Measurements from ENCODE around the gene DENND1A.
A peak's percentile ranks its signal among the peaks of the same experiment; 100 is the strongest.
"Not testable (repeated sequence)": the region's sequence is repeated elsewhere in the genome, so short reads cannot be mapped to it uniquely, and the experiment has no call there.

DENND1A gene

GRCh38 chr9:123639743-123640142 is 290.2 kb downstream of the DENND1A start:
- no peak for DNase-seq (ENCODE audit: low read depth)

GRCh38 chr9:123637945-123638634 is 291.8 kb downstream of the DENND1A start:
- DNase-seq (ENCODE audit: low read depth) = peak; percentile 6
- no peak overlapping the region for H3K4me3 ChIP-seq (ENCODE audit: low read depth, low read length)
- in situ Hi-C loops (cut with HindIII; ENCODE audit: low sequenced_read_pairs) = no loop called here
- TF ChIP-seq CTCF (IDR thresholded peaks at IDR 0.05; ENCODE audit: low read depth, low read length, missing control alignments) = no peak

More at GRCh38 chr9:123639743-123640142, 290.2 kb downstream of the DENND1A start:
- TF ChIP-seq CTCF (IDR thresholded peaks at IDR 0.05; ENCODE audit: low read depth, low read length, missing control alignments) = no peak
- in situ Hi-C loops (cut with HindIII; ENCODE audit: low sequenced_read_pairs) = loop anchor here (5.0 kb wide), 1 partner anchor 78 kb away; no protein-coding TSS in a partner anchor
- no peak overlapping the region for H3K4me3 ChIP-seq (ENCODE audit: low read depth, low read length)

GRCh38 chr9:123637606-123637944 is 292.4 kb downstream of the DENND1A start:
- peak; percentile 6 for DNase-seq (ENCODE audit: low read depth)
- TF ChIP-seq CTCF (IDR thresholded peaks at IDR 0.05; ENCODE audit: low read depth, low read length, missing control alignments) = no peak
- H3K4me3 ChIP-seq (ENCODE audit: low read depth, low read length) = no peak overlapping the region
- in situ Hi-C loops (cut with HindIII; ENCODE audit: low sequenced_read_pairs) = no loop called here

- in situ Hi-C loops (cut with HindIII; ENCODE audit: low sequenced_read_pairs); DNase-seq (ENCODE audit: low read depth); H3K4me3 ChIP-seq (ENCODE audit: low read depth, low read length): not testable (repeated sequence)
These were observed 293.1 kb downstream of the DENND1A start for GRCh38 chr9:123636805-123637204.

- no peak for TF ChIP-seq CTCF (IDR thresholded peaks at IDR 0.05; ENCODE audit: low read depth, low read length, missing control alignments)
- no peak for DNase-seq (ENCODE audit: low read depth)
- in situ Hi-C loops (cut with HindIII; ENCODE audit: low sequenced_read_pairs) = no loop called here
- H3K4me3 ChIP-seq (ENCODE audit: low read depth, low read length) = no peak overlapping the region
These were observed 298.1 kb downstream of the DENND1A start for GRCh38 chr9:123631862-123632261.

- no peak for TF ChIP-seq CTCF (IDR thresholded peaks at IDR 0.05; ENCODE audit: low read depth, low read length, missing control alignments)
- H3K4me3 ChIP-seq (ENCODE audit: low read depth, low read length) = no peak overlapping the region
- DNase-seq (ENCODE audit: low read depth) = no peak
- in situ Hi-C loops (cut with HindIII; ENCODE audit: low sequenced_read_pairs) = no loop called here
These were observed 299.7 kb downstream of the DENND1A start for GRCh38 chr9:123630233-123630632.

GRCh38 chr9:123629531-123629930 is 300.4 kb downstream of the DENND1A start:
- TF ChIP-seq CTCF (IDR thresholded peaks at IDR 0.05; ENCODE audit: low read depth, low read length, missing control alignments) = no peak
- H3K4me3 ChIP-seq (ENCODE audit: low read depth, low read length) = no peak overlapping the region
- in situ Hi-C loops (cut with HindIII; ENCODE audit: low sequenced_read_pairs) = loop anchor here (5.0 kb wide), 1 partner anchor 72 kb away; no protein-coding TSS in a partner anchor
- no peak for DNase-seq (ENCODE audit: low read depth)
